GM23338 (cell line): Measurements from ENCODE around the gene LNX1.

Experiments used
- CREB1 ChIP-seq: fragments of 250-450 bp; sonication (Bioruptor Pico); IDR thresholded peaks from 2 replicates; pipeline ENCODE4 v1.5.0; 2020; ENCODE audit warnings: low read depth, mild to moderate bottlenecking, moderate library complexity
- EZH2 ChIP-seq: fragments of 200-600 bp; sonication (generic); IDR thresholded peaks from one replicate; pipeline ENCODE4 v1.8.0; 2017; ENCODE audit warnings: antibody characterized with exemption, mild to moderate bottlenecking, low read depth; ENCODE audit not compliant: unreplicated experiment
- EZH2phosphoT487 ChIP-seq: fragments of 200-600 bp; sonication (generic); IDR thresholded peaks from one replicate; pipeline ENCODE4 v1.8.1; 2018; ENCODE audit warnings: antibody characterized with exemption; ENCODE audit not compliant: unreplicated experiment
- JUNB ChIP-seq: IDR thresholded peaks from one replicate; pipeline ENCODE4 v1.6.1; 2016; ENCODE audit warnings: antibody characterized with exemption; ENCODE audit not compliant: unreplicated experiment
- POLR2AphosphoS5 ChIP-seq: IDR thresholded peaks from 2 replicates; pipeline ENCODE4 v1.6.1; 2016; ENCODE audit warnings: antibody characterized with exemption, low read depth
- STAT1 ChIP-seq: IDR thresholded peaks from one replicate; pipeline ENCODE4 v1.6.1; 2016; ENCODE audit warnings: antibody characterized with exemption; ENCODE audit not compliant: unreplicated experiment
- ZNF114 ChIP-seq: fragments of 250-450 bp; sonication (Bioruptor Pico); IDR thresholded peaks from 2 replicates; pipeline ENCODE4 v1.5.0; 2020; ENCODE audit warnings: mild to moderate bottlenecking, moderate library complexity
- TF ChIP-seq, protein P1 (sequence below), 2 experiments: fragments of 200-600 bp in 1 of 2; sonication (generic) in 1 of 2; conservative IDR thresholded peaks; 2 replicates each; pipeline versions ENCODE4 v1.5.1 to v1.6.1; 2016 to 2017; ENCODE audit warnings: antibody characterized with exemption in 2 of 2, low read depth in 2 of 2, mild to moderate bottlenecking in 2 of 2, moderate library complexity in 1 of 2
- TF ChIP-seq, protein P2 (sequence below): IDR thresholded peaks from 2 replicates; pipeline ENCODE4 v1.6.1; 2016; ENCODE audit warnings: antibody characterized with exemption
- TF ChIP-seq, protein P3 (sequence below): IDR thresholded peaks from one replicate; pipeline ENCODE4 v1.6.1; 2018; ENCODE audit warnings: antibody characterized with exemption; ENCODE audit not compliant: unreplicated experiment

DNA sequence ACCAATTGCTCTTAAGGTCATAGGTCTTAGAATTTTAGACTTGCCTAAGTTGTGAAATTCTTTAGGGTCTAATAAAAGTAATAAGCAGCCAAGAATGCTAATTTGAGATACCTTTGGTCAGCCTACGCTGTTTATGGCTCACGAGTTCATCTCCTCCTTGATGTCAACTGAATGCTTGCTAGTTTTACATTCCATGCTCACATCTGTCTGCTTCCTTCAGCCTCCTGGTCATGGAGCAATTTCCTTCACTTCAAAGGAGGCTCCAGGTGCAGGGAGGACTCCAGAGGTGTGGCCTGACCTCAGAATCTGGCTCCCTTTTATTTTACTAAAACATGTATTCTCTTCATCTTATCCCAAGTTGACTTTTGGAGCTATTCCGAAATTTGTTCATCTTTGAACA lies 23.3 kb upstream of the LNX1 start:
- TF ChIP-seq, protein P1, sequence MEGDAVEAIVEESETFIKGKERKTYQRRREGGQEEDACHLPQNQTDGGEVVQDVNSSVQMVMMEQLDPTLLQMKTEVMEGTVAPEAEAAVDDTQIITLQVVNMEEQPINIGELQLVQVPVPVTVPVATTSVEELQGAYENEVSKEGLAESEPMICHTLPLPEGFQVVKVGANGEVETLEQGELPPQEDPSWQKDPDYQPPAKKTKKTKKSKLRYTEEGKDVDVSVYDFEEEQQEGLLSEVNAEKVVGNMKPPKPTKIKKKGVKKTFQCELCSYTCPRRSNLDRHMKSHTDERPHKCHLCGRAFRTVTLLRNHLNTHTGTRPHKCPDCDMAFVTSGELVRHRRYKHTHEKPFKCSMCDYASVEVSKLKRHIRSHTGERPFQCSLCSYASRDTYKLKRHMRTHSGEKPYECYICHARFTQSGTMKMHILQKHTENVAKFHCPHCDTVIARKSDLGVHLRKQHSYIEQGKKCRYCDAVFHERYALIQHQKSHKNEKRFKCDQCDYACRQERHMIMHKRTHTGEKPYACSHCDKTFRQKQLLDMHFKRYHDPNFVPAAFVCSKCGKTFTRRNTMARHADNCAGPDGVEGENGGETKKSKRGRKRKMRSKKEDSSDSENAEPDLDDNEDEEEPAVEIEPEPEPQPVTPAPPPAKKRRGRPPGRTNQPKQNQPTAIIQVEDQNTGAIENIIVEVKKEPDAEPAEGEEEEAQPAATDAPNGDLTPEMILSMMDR (conservative IDR thresholded peaks at IDR 0.05; ENCODE audit: low read depth in 2 of 2) = peak; percentile 56 to 59
- TF ChIP-seq, protein P2, sequence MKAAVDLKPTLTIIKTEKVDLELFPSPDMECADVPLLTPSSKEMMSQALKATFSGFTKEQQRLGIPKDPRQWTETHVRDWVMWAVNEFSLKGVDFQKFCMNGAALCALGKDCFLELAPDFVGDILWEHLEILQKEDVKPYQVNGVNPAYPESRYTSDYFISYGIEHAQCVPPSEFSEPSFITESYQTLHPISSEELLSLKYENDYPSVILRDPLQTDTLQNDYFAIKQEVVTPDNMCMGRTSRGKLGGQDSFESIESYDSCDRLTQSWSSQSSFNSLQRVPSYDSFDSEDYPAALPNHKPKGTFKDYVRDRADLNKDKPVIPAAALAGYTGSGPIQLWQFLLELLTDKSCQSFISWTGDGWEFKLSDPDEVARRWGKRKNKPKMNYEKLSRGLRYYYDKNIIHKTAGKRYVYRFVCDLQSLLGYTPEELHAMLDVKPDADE = no peak
- TF ChIP-seq EZH2phosphoT487 = no peak
- TF ChIP-seq ZNF114 (CRISPR knock-in tag) = no peak
- no peak for TF ChIP-seq POLR2AphosphoS5
- no peak for TF ChIP-seq CREB1 (CRISPR knock-in tag)
- TF ChIP-seq EZH2 = no peak
- TF ChIP-seq, protein P3, sequence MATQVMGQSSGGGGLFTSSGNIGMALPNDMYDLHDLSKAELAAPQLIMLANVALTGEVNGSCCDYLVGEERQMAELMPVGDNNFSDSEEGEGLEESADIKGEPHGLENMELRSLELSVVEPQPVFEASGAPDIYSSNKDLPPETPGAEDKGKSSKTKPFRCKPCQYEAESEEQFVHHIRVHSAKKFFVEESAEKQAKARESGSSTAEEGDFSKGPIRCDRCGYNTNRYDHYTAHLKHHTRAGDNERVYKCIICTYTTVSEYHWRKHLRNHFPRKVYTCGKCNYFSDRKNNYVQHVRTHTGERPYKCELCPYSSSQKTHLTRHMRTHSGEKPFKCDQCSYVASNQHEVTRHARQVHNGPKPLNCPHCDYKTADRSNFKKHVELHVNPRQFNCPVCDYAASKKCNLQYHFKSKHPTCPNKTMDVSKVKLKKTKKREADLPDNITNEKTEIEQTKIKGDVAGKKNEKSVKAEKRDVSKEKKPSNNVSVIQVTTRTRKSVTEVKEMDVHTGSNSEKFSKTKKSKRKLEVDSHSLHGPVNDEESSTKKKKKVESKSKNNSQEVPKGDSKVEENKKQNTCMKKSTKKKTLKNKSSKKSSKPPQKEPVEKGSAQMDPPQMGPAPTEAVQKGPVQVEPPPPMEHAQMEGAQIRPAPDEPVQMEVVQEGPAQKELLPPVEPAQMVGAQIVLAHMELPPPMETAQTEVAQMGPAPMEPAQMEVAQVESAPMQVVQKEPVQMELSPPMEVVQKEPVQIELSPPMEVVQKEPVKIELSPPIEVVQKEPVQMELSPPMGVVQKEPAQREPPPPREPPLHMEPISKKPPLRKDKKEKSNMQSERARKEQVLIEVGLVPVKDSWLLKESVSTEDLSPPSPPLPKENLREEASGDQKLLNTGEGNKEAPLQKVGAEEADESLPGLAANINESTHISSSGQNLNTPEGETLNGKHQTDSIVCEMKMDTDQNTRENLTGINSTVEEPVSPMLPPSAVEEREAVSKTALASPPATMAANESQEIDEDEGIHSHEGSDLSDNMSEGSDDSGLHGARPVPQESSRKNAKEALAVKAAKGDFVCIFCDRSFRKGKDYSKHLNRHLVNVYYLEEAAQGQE = no peak
- no peak for TF ChIP-seq JUNB
- TF ChIP-seq STAT1 = no peak
